GDM1 (cell line): Measurements from ENCODE around the gene DCT.

Source experiments
- DNase-seq: peaks from one replicate; lab custom pipeline; 2025; lab: John Stamatoyannopoulos, UW

Gene DCT

DNA sequence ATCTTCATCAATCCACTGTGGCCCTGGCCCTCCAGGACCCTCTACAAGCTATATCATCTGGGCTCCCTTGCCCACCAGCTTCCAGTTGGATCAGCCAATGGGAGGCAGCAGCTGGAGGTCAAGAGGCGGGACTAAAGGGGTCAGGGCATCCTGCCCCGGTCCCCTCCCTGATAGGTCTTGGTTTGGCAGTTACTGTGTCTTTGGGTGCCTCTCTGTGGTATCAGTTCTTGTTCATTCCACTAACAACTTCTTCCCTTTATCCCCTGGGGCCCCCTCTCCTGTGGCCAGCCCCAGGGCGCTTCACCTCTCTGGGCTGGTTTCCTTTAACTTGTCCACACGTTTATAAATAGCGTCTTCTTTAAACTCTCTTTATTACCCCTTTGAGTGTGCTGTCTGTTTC, 83.6 kb downstream of the DCT start:
- DNase-seq: no peak

- DNase-seq: no peak
Measured at GRCh38 chr13:94394723-94395122, 84.8 kb downstream of the DCT start.

DNA sequence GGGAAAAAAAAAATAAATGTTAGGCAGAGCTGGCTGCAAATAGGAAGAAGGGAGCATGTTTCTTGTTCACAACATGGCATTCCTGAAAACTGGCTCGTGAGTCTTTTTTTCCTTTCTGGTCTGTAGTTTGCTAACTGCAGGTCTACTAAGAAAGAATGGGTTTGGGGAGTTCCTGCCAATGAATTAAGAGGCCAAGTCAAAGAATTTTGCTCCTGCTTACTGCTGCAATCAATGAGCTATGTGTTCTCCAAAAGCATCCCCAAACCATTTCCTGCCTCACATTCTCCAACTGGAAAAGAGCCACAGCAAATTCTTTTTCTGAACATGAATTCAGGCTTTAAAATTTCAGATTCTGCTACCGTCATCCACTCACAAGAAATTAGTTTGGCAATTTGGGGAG, 88.6 kb downstream of the DCT start:
- no peak for DNase-seq

DNA sequence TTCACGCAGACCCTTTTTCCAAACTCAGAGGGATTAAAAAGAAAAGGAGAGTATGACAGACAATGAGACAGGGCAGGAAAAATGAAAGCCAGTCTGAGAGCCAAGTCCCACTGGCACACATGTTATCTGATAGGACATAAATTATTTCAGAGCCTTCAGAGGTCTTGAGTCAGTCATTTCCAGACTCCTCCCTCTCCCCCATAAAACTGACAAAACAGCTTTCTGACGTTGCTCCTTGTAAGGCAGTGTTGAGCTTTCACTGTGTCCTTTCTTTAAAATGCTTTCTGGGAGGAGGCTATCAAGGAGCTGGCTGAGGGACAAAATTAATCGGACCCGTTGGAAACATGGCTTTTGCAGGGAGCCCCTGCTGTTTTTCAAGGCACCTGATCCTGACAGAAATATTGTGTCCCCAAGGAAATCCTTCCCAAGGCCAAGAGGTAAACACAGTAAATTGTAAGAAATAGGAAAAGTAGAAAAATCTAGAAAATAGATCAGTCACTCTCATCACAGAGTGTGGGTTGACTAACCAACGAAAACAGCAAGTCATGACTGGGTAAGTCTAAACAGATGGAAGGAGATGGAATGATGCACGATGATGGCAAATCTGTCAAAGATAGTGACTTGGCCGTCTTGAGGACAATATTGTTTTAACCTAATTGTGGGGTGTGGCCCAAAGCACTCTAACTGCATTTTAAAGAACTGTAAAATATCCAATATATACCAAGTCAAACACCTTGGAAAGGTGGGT, 89.7 kb downstream of the DCT start:
- no peak for DNase-seq

- no peak for DNase-seq
Measured at GRCh38 chr13:94387047-94387446, 92.4 kb downstream of the DCT start.
